GM21786 (cell line): ENCODE data around the gene HECW1.
"Not testable (repeated sequence)": the region's sequence is repeated elsewhere in the genome, so short reads cannot be mapped to it uniquely, and the experiment has no call there.

Experiments
- ATAC-seq: cut with Tn5 transposase; IDR thresholded peaks from one replicate; pipeline ENCODE4 v1.9.1; 2021; ENCODE audit not compliant: unreplicated experiment

Gene HECW1

GRCh38 chr7:43302773-43303460 lies 190.5 kb downstream of the HECW1 start:
- ATAC-seq: no peak

DNA sequence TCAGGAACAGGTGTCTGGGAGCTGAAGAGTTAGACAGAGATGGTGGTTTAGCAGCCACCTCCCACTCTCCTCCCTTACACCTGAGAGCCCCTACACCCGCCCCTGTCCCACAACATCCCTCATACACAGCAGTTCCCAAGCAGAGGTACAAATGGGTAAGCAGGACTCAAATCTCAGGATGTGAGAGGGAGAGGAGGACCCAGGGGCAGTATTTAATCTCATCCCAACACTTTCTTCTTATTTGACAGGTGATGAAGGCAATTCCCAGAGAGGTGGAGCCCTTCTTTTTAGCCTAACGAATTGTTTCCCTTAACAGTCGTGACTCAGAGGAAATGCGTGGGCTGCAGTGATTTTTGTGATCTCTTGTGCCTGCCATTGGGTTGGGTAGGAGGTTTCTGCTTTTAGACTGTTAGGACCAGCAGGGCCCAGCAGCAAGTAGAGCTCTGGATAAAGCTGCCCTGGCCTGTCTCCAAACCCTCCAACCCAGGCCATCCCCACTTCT lies 191.3 kb downstream of the HECW1 start:
- no peak for ATAC-seq

- ATAC-seq: no peak
These were observed 194.0 kb downstream of the HECW1 start for GRCh38 chr7:43306404-43306803.

DNA sequence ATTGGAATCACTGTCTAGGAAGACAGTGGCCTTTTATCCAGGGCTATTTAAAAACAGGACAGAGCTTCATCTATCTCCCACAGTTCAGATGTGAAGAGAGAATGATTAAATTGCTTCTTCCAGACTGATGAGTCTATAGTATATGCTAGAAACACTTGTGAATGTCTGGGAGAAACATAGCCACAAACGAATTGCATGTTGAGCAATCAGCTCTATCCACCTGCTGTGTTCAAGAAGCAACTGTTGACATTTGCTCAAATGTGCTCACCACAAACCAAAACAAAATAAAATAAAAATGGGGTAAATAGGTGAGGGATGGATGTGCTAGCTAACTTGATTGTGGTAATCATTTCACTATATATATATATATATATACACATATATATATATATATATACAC lies 195.1 kb downstream of the HECW1 start:
- no peak for ATAC-seq

DNA sequence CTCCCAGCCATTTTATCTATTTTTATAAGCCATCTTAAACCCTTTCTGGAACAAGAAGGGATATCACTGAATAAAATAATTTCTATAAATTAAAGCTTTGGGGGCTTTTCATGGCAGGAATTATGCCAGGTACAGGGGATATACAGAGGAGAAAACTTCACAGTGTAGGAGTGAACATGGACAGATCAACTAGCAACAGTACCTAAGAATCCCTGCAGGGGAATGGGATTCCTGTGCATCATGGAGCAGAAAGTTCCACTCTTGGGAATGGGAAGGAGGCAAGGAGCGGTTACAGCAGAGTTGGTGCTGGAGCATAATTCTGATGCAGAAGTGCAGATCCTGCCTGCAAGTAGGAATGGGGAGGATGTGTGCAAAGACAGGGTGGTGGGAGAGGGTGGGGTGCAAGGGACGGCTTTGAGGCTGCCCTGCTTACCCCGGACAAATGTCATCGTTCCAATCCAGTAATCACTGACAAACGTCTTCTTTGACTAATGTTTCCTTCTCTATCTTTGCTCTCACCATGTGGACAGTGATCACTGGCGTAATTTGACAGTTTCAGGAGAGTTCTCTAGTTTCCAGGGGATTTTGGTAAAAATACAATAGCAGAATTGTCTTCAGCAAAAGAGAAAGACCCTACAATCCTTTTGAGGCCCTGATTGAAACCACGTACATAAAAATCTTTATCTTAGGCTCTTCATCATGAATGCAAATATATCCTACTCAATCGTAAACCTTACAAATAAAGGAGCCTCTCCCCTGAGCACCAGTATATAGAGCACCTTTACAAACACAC lies 196.7 kb downstream of the HECW1 start:
- no peak for ATAC-seq

DNA sequence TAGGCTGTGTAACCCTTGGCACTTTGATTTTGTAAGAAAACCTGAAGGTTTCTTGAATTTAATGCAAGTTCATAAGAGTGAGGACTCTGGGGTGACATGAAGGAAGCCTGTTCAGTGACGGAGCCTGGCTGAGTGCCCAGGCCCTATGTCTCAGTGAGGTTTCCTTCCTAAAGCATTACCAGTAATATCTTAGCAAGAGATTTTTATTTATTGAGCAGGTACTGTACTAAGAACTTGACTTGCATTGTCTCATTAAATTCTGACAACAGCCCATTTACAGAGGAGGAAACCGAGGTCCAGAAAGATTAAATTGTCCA lies 197.2 kb downstream of the HECW1 start:
- ATAC-seq: no peak

GRCh38 chr7:43311052-43311451 lies 198.6 kb downstream of the HECW1 start:
- ATAC-seq: no peak

GRCh38 chr7:43311694-43312093 lies 199.2 kb downstream of the HECW1 start:
- no peak for ATAC-seq

DNA sequence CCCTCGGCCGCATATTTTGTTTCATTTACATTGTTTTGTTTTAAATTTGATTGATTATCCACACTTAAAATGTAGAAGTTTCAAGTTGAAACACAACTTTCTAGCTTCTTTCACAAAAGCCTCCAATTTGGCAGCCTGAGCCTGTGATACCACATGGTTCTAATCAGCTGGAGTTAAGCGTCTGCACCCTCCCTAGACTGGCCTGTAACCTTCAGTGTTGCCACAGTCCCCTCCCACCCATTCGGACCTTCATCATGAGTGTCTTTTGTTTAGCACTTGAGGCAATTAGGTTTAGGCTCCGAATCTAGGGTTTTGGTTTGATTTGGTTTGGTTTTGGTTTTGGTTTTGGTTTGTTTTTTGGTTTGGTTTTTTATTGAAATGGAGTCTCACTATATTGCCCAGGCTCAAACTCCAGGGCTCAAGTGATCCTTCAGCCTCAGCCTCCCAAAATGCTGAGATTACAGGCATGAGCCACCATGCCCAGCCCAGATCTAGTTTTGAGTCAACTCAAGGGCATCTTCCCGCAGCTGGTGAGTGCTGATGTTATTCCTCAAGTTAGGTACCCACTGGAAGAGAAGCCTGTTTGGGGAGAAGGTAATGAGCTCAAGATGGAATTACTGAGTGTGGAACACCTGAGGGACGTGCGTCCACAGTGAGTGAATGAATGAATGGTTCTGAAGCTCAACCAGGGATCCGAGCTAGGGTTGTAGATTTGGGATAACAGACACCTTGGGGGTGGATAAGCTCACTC lies 201.4 kb downstream of the HECW1 start:
- ATAC-seq: no peak

- ATAC-seq: peak; percentile 32
These were observed 202.1 kb downstream of the HECW1 start for GRCh38 chr7:43314379-43315158.

GRCh38 chr7:43317075-43317474 lies 204.6 kb downstream of the HECW1 start:
- ATAC-seq: no peak

- no peak for ATAC-seq
These were observed 205.8 kb downstream of the HECW1 start for GRCh38 chr7:43318188-43318770.

GRCh38 chr7:43325595-43325994 lies 213.1 kb downstream of the HECW1 start:
- ATAC-seq: no peak

GRCh38 chr7:43328336-43328735 lies 215.9 kb downstream of the HECW1 start:
- ATAC-seq: no peak

GRCh38 chr7:43328785-43329380 lies 216.4 kb downstream of the HECW1 start:
- no peak for ATAC-seq

DNA sequence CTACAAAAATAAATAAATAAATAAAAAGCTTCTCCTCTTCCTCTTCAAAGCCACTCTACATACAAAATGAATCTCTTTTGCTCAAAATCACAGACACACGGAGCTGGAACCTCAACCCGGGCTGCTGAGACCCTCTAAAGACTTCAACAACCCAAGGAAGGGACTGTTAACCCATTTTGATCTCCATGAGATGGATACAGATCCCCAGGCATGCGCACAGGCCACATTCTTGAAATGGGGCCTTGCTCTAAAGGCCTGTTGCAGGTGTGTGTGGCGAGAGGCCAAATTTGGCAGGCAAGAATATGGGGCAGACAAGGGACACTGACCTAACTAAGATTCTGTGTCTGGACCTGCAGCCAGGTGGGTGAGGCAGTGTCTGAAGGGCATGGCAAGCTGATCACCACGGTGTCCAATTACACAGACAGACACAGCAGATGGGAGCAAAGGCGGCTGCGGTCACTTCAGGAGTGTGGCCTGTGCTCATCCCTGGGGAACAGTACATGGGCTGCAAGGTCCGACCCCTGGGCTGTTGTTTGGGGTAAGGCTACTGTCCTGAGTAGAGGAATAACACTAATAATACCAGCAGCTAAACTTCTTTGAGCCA lies 219.8 kb downstream of the HECW1 start:
- no peak for ATAC-seq

GRCh38 chr7:43337191-43337590 lies 224.7 kb downstream of the HECW1 start:
- no peak for ATAC-seq

- ATAC-seq: no peak
These were observed 225.4 kb downstream of the HECW1 start for GRCh38 chr7:43337811-43338210.

DNA sequence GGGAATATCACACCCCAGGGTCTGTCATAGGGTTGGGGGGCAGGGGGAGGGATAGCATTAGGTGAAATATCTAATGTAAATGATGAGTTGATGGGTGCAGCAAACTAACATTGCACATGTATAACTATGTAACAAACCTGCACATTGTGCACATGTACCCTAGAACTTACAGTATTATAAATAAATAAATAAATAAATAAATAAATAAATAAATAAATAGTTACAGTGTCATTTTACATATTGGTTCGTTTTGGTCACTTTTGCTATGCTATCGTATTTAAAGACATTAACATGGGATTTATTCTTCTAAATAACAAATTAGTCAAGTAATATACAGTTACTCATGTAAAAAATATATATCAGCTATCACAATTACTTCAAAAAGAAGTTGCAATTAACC lies 228.7 kb downstream of the HECW1 start:
- ATAC-seq: no peak

DNA sequence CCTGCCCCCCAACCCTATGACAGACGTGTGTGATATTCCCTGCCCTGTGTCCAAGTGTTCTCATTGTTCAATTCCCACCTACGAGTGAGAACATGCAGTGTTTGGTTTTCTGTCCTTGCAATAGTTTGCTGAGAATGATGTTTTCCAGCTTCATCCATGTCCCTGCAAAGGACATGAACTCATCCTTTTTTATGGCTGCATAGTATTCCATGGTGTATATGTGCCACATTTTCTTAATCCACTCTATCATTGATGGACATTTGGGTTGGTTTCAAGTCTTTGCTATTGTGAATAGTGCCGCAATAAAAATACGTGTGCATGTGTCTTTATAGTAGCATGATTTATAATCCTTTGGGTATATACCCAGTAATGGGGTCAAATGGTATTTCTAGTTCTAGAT lies 231.0 kb downstream of the HECW1 start:
- not testable (repeated sequence) for ATAC-seq
